Muscle of back (tissue), 11 donors: ENCODE data around the gene TRIM24. TPM values are rescaled to one million over a fixed set of nuclear protein-coding genes. Genes with fewer than 3 reads are reported as not detected.

Source experiments
- DNase-seq, 3 donors: peaks; one replicate each; pipeline versions ENCODE4 v3.0.0 to v3.0.0-alpha.2; 2013
- polyA plus RNA-seq, 10 donors: library from polyadenylated mRNA; unstranded; fragments of 120-200 nt; gene quantifications; one replicate each; pipeline ENCODE4 v1.2.1, GENCODE V29; 2013; ENCODE audit not compliant: insufficient read length in 10 of 10

The TRIM24 gene
- polyA plus RNA-seq, 10 donors, result 18.5 to 28.3 (median 24.3) TPM

GRCh38 chr7:138570715-138571114 lies 110.7 kb downstream of the TRIM24 start:
- DNase-seq, result no peak

GRCh38 chr7:138573741-138574140 lies 113.7 kb downstream of the TRIM24 start:
- DNase-seq, result no peak

GRCh38 chr7:138575897-138576428 lies 115.9 kb downstream of the TRIM24 start:
- no peak for DNase-seq

GRCh38 chr7:138579136-138579535 lies 119.1 kb downstream of the TRIM24 start:
- DNase-seq, result no peak

GRCh38 chr7:138579671-138580070 lies 119.6 kb downstream of the TRIM24 start:
- DNase-seq, result no peak

GRCh38 chr7:138581065-138581464 lies 121.0 kb downstream of the TRIM24 start:
- DNase-seq, result no peak

GRCh38 chr7:138584283-138584682 lies 124.2 kb downstream of the TRIM24 start:
- no peak for DNase-seq

GRCh38 chr7:138584696-138585095 lies 124.6 kb downstream of the TRIM24 start:
- DNase-seq, result no peak

GRCh38 chr7:138585283-138585993 lies 125.4 kb downstream of the TRIM24 start:
- no peak for DNase-seq

- no peak for DNase-seq
These were observed 127.4 kb downstream of the TRIM24 start for GRCh38 chr7:138587485-138587884.

GRCh38 chr7:138588986-138589385 lies 128.9 kb downstream of the TRIM24 start:
- DNase-seq, result no peak

- DNase-seq, result no peak
These were observed 130.1 kb downstream of the TRIM24 start for GRCh38 chr7:138590154-138590553.

GRCh38 chr7:138595454-138595853 lies 135.4 kb downstream of the TRIM24 start:
- DNase-seq, result no peak

- DNase-seq, result no peak
These were observed 142.4 kb downstream of the TRIM24 start for GRCh38 chr7:138602451-138602850.

GRCh38 chr7:138603549-138604318 lies 143.7 kb downstream of the TRIM24 start:
- DNase-seq, result no peak

GRCh38 chr7:138606236-138606635 lies 146.2 kb downstream of the TRIM24 start:
- no peak for DNase-seq

- no peak for DNase-seq
These were observed 147.4 kb downstream of the TRIM24 start for GRCh38 chr7:138607216-138608126.

- DNase-seq, result peak in 2 of 3 donors; percentile 3 to 34
These were observed 148.2 kb downstream of the TRIM24 start for GRCh38 chr7:138608275-138608674.

GRCh38 chr7:138610671-138611170 lies 150.7 kb downstream of the TRIM24 start:
- DNase-seq, result no peak

- no peak for DNase-seq
These were observed 153.6 kb downstream of the TRIM24 start for GRCh38 chr7:138613630-138614029.

GRCh38 chr7:138616085-138616484 lies 156.0 kb downstream of the TRIM24 start:
- DNase-seq, result no peak

GRCh38 chr7:138618506-138618905 lies 158.4 kb downstream of the TRIM24 start:
- DNase-seq, result no peak
